GM23338 (cell line): ENCODE measurements around the gene SORD. TPM values are rescaled to one million over a fixed set of nuclear protein-coding genes. Genes with fewer than 3 reads are reported as not detected.

Experiments
- ATAC-seq: fragments of 200-7000 bp; cut with Tn5 transposase; 3 replicates; pipeline ENCODE4 v1.9.1; 2020
- DNase-seq: peaks from one replicate; pipeline ENCODE4 v3.0.0-alpha.2; 2015; ENCODE audit warnings: low spot score
- H2AFZ ChIP-seq: fragments of 200-600 bp; sonication (generic); 2 replicates; pipeline ENCODE4 v1.8.0; 2016; ENCODE audit warnings: antibody characterized with exemption, mild to moderate bottlenecking, moderate library complexity
- H3F3A ChIP-seq: fragments of 200-600 bp; sonication (generic); replicated peaks from 2 replicates; pipeline ENCODE4 v1.8.0; 2017; ENCODE audit warnings: antibody characterized with exemption, mixed run types, low read depth
- H3K27ac ChIP-seq: fragments of 200-600 bp; sonication (generic); 2 replicates; pipeline ENCODE4 v1.6.1; 2016; ENCODE audit warnings: low read depth
- H3K27me3 ChIP-seq: fragments of 200-600 bp; sonication (generic); 2 replicates; pipeline ENCODE4 v1.8.0; 2016; ENCODE audit warnings: mild to moderate bottlenecking, mixed run types, moderate library complexity; ENCODE audit not compliant: insufficient read depth
- H3K36me3 ChIP-seq: fragments of 200-600 bp; sonication (generic); 2 replicates; pipeline ENCODE4 v1.8.0; 2016; ENCODE audit warnings: mild to moderate bottlenecking; ENCODE audit not compliant: insufficient read depth
- H3K4me1 ChIP-seq: fragments of 200-600 bp; sonication (generic); 2 replicates; pipeline ENCODE4 v1.8.0; 2016; ENCODE audit warnings: mild to moderate bottlenecking, moderate library complexity; ENCODE audit not compliant: insufficient read depth
- H3K4me2 ChIP-seq: fragments of 200-600 bp; sonication (generic); 2 replicates; pipeline ENCODE4 v1.7.1; 2017; ENCODE audit warnings: mixed run types
- H3K4me3 ChIP-seq: fragments of 200-600 bp; sonication (generic); 2 replicates; pipeline ENCODE4 v1.6.1; 2016; ENCODE audit warnings: mixed run types
- H3K79me2 ChIP-seq: fragments of 200-600 bp; sonication (generic); replicated peaks from 2 replicates; pipeline ENCODE4 v1.8.0; 2017; ENCODE audit warnings: mild to moderate bottlenecking; ENCODE audit not compliant: insufficient read depth
- H3K9me2 ChIP-seq: fragments of 200-600 bp; sonication (generic); 2 replicates; pipeline ENCODE4 v1.8.0; 2017; ENCODE audit not compliant: insufficient read depth
- H4K20me1 ChIP-seq: fragments of 200-600 bp; sonication (generic); replicated peaks from 2 replicates; pipeline ENCODE4 v1.8.0; 2017; ENCODE audit warnings: mild to moderate bottlenecking; ENCODE audit not compliant: insufficient read depth
- H3K27ac Mint-ChIP-seq: 2 replicates; pipeline ENCODE4 v1.8.0; 2020; ENCODE audit warnings: inconsistent platforms, mild to moderate bottlenecking, moderate library complexity, mixed read lengths
- H3K27me3 Mint-ChIP-seq: 3 replicates; pipeline ENCODE4 v1.8.0; 2022; ENCODE audit warnings: low read depth, mild to moderate bottlenecking, moderate library complexity, mixed read lengths, inconsistent platforms; ENCODE audit not compliant: insufficient read depth, poor library complexity
- H3K36me3 Mint-ChIP-seq: 3 replicates; pipeline ENCODE4 v1.8.0; 2021; ENCODE audit warnings: low read depth, mild to moderate bottlenecking, inconsistent platforms, moderate library complexity, mixed read lengths
- H3K4me1 Mint-ChIP-seq: 3 replicates; pipeline ENCODE4 v1.8.0; 2020; ENCODE audit warnings: mild to moderate bottlenecking, inconsistent platforms, mixed read lengths
- H3K4me3 Mint-ChIP-seq: 3 replicates; pipeline ENCODE4 v1.8.0; 2021; ENCODE audit warnings: moderate library complexity, mild to moderate bottlenecking, inconsistent platforms, mixed read lengths
- H3K9me3 Mint-ChIP-seq: 3 replicates; pipeline ENCODE4 v1.8.0; 2020; ENCODE audit warnings: moderate library complexity, mild to moderate bottlenecking, inconsistent platforms, mixed read lengths
- CREB1 ChIP-seq: fragments of 250-450 bp; sonication (Bioruptor Pico); IDR thresholded peaks from 2 replicates; pipeline ENCODE4 v1.5.0; 2020; ENCODE audit warnings: low read depth, mild to moderate bottlenecking, moderate library complexity
- EZH2 ChIP-seq: fragments of 200-600 bp; sonication (generic); IDR thresholded peaks from one replicate; pipeline ENCODE4 v1.8.0; 2017; ENCODE audit warnings: antibody characterized with exemption, mild to moderate bottlenecking, low read depth; ENCODE audit not compliant: unreplicated experiment
- EZH2phosphoT487 ChIP-seq: fragments of 200-600 bp; sonication (generic); IDR thresholded peaks from one replicate; pipeline ENCODE4 v1.8.1; 2018; ENCODE audit warnings: antibody characterized with exemption; ENCODE audit not compliant: unreplicated experiment
- JUNB ChIP-seq: IDR thresholded peaks from one replicate; pipeline ENCODE4 v1.6.1; 2016; ENCODE audit warnings: antibody characterized with exemption; ENCODE audit not compliant: unreplicated experiment
- NANOG ChIP-seq: IDR thresholded peaks from 2 replicates; pipeline ENCODE4 v1.6.1; 2016; ENCODE audit warnings: antibody characterized with exemption, borderline replicate concordance
- POLR2AphosphoS5 ChIP-seq: IDR thresholded peaks from 2 replicates; pipeline ENCODE4 v1.6.1; 2016; ENCODE audit warnings: antibody characterized with exemption, low read depth
- REST ChIP-seq: IDR thresholded peaks from one replicate; pipeline ENCODE4 v1.6.1; 2018; ENCODE audit warnings: antibody characterized with exemption; ENCODE audit not compliant: unreplicated experiment
- STAT1 ChIP-seq: IDR thresholded peaks from one replicate; pipeline ENCODE4 v1.6.1; 2016; ENCODE audit warnings: antibody characterized with exemption; ENCODE audit not compliant: unreplicated experiment
- ZNF114 ChIP-seq: fragments of 250-450 bp; sonication (Bioruptor Pico); IDR thresholded peaks from 2 replicates; pipeline ENCODE4 v1.5.0; 2020; ENCODE audit warnings: mild to moderate bottlenecking, moderate library complexity
- ZNF331 ChIP-seq: fragments of 250-450 bp; sonication (Bioruptor Pico); IDR thresholded peaks from 2 replicates; pipeline ENCODE4 v1.5.0; 2020; ENCODE audit warnings: low read depth, mild to moderate bottlenecking, moderate library complexity
- ZNF462 ChIP-seq: fragments of 250-450 bp; sonication (Bioruptor Pico); IDR thresholded peaks from 2 replicates; pipeline ENCODE4 v1.5.0; 2020; ENCODE audit warnings: mild to moderate bottlenecking, moderate library complexity
- polyA plus RNA-seq: library from polyadenylated mRNA; unstranded; fragments of >200 nt; fragmentation: Nextera tagmentation; extraction: Ambion mirVana; gene quantifications from 2 replicates; pipeline ENCODE4 v1.2.1, GENCODE V29; 2016
- total RNA-seq: library from RNA; depleted of rRNA; stranded (reverse); fragments of >200 nt; shearing (Covaris generic); gene quantifications from 2 replicates; pipeline ENCODE4 v1.2.3, GENCODE V29; 2014
- TF ChIP-seq, protein P1 (sequence below): IDR thresholded peaks from 2 replicates; pipeline ENCODE4 v1.6.1; 2016; ENCODE audit warnings: antibody characterized with exemption
- TF ChIP-seq, protein P2 (sequence below), 2 experiments: fragments of 200-600 bp in 1 of 2; sonication (generic) in 1 of 2; conservative IDR thresholded peaks; 2 replicates each; pipeline versions ENCODE4 v1.5.1 to v1.6.1; 2016 to 2017; ENCODE audit warnings: antibody characterized with exemption in 2 of 2, low read depth in 2 of 2, mild to moderate bottlenecking in 2 of 2, moderate library complexity in 1 of 2

Gene SORD
- total and polyA plus RNA-seq, 2 experiments from 2014 or later = 12.5 to 55.0 TPM

GRCh38 chr15:45021348-45021747 lies 1.6 kb upstream of the SORD start:
- H3K4me3 Mint-ChIP-seq = no peak overlapping the region
- Histone ChIP-seq H3K9me2 (no peaks in the 10 kb centered on the region), H3K4me2 (no peak overlapping the region), H3K27ac (no peak overlapping the region), H3K79me2 (peaks cover 20% of the 10 kb centered on the region), H2AFZ (no peak overlapping the region), H4K20me1 (peaks cover 2% of the 10 kb centered on the region; the same call in 1 of the 2 replicates), H3F3A (no peaks in the 10 kb centered on the region), H3K27me3 (no peaks in the 10 kb centered on the region), H3K36me3 (no peaks in the 10 kb centered on the region), H3K4me1 (peaks cover 8% of the 10 kb centered on the region), H3K4me3 (no peak overlapping the region)
- TF ChIP-seq NANOG = no peak
- no peak for TF ChIP-seq ZNF331 (CRISPR knock-in tag)
- no peak for TF ChIP-seq REST
- no peak for TF ChIP-seq JUNB
- no peak for TF ChIP-seq EZH2
- TF ChIP-seq ZNF114 (CRISPR knock-in tag) = no peak
- no peak for TF ChIP-seq EZH2phosphoT487
- no peak for TF ChIP-seq POLR2AphosphoS5
- TF ChIP-seq, protein P1, sequence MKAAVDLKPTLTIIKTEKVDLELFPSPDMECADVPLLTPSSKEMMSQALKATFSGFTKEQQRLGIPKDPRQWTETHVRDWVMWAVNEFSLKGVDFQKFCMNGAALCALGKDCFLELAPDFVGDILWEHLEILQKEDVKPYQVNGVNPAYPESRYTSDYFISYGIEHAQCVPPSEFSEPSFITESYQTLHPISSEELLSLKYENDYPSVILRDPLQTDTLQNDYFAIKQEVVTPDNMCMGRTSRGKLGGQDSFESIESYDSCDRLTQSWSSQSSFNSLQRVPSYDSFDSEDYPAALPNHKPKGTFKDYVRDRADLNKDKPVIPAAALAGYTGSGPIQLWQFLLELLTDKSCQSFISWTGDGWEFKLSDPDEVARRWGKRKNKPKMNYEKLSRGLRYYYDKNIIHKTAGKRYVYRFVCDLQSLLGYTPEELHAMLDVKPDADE = no peak
- no peak for TF ChIP-seq ZNF462
- TF ChIP-seq, protein P2, sequence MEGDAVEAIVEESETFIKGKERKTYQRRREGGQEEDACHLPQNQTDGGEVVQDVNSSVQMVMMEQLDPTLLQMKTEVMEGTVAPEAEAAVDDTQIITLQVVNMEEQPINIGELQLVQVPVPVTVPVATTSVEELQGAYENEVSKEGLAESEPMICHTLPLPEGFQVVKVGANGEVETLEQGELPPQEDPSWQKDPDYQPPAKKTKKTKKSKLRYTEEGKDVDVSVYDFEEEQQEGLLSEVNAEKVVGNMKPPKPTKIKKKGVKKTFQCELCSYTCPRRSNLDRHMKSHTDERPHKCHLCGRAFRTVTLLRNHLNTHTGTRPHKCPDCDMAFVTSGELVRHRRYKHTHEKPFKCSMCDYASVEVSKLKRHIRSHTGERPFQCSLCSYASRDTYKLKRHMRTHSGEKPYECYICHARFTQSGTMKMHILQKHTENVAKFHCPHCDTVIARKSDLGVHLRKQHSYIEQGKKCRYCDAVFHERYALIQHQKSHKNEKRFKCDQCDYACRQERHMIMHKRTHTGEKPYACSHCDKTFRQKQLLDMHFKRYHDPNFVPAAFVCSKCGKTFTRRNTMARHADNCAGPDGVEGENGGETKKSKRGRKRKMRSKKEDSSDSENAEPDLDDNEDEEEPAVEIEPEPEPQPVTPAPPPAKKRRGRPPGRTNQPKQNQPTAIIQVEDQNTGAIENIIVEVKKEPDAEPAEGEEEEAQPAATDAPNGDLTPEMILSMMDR (conservative IDR thresholded peaks at IDR 0.05; ENCODE audit: low read depth in 2 of 2) = no peak
- TF ChIP-seq CREB1 (CRISPR knock-in tag) = no peak
- no peak for TF ChIP-seq STAT1
- ATAC-seq = no peak
- peaks cover 15% of the 10 kb centered on the region; the same call in 2 of the 3 replicates for H3K9me3 Mint-ChIP-seq
- peaks cover 18% of the 10 kb centered on the region for H3K4me1 Mint-ChIP-seq
- H3K36me3 Mint-ChIP-seq = peaks cover 8% of the 10 kb centered on the region
- H3K27me3 Mint-ChIP-seq = peaks cover 15% of the 10 kb centered on the region
- H3K27ac Mint-ChIP-seq = no peak overlapping the region
- no peak for DNase-seq
